ENCODE results near the gene CTSS.
"Not testable (repeated sequence)": the region's sequence is repeated elsewhere in the genome, so short reads cannot be mapped to it uniquely, and the experiment has no call there.

Gene CTSS

DNA sequence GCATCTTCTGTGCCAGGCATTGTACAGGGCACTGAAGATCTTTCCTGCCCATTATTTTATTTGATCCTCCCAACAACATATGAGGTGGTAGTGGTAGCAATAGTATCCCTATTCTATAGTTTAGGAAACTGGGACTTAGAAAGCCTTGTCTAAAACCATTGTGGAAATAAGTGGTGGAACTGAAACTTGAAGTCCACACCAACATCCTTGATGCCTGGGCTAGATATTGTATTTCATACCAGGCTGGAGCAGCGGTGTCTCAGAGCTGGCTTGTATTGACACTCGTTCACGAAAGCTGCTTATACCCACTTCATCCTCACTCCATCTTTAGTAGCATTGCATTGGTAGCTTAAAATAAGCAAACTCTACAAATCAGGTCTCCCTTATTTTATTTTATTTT lies 9.7 kb upstream of the CTSS start:
- DNase-seq (ENCODE audit: low read depth in 2 of 2) = no peak

DNA sequence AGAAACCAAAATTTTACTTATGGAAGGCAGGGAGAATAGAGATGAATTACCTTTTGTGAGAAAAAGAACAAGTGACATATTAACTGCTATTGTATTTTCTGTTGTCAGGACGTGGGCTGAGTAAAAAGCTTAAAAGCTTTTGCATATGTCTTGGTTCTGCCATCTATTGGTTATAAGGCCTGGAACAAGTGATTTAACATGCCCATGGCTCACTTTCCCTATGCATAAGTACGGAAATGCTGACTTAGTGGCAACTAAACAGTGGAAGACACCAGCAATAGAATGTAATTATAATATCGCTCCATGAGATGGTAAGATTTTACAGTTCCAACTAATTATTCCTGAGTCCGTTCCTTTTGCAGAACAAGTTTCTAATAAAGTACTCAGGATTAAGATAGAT lies 6.7 kb upstream of the CTSS start:
- DNase-seq (ENCODE audit: low read depth in 2 of 2) = no peak

GRCh38 chr1:150767704-150768103 lies 2.1 kb upstream of the CTSS start:
- not testable (repeated sequence) for DNase-seq (ENCODE audit: low read depth in 2 of 2)

- DNase-seq (ENCODE audit: low read depth in 2 of 2) = not testable (repeated sequence)
Observed at GRCh38 chr1:150765977-150766301, 361 bp upstream of the CTSS start.

- DNase-seq (ENCODE audit: low read depth in 2 of 2) = no peak
Observed at GRCh38 chr1:150764617-150765101, 919 bp downstream of the CTSS start.

- no peak for DNase-seq (ENCODE audit: low read depth in 2 of 2)
Observed at GRCh38 chr1:150763018-150763417, 2.6 kb downstream of the CTSS start.

DNA sequence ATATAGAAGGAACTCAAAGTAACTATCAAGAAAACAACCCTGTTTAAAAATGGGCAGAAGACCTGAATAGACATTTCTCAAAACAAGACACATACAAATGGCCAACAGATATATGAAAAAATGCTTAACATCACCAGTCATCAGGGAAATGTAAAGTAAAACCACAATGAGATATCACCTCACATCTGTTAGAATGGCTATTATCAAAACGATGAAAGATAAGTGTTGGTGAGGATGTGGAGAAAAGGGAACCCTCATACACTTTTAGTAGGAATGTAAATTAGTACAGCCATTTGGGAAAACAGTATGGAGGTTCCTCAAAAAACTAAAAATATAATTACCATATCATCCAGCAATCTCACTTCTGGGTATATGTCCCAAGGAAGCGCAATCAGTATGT lies 3.0 kb downstream of the CTSS start:
- no peak for DNase-seq (ENCODE audit: low read depth in 2 of 2)

DNA sequence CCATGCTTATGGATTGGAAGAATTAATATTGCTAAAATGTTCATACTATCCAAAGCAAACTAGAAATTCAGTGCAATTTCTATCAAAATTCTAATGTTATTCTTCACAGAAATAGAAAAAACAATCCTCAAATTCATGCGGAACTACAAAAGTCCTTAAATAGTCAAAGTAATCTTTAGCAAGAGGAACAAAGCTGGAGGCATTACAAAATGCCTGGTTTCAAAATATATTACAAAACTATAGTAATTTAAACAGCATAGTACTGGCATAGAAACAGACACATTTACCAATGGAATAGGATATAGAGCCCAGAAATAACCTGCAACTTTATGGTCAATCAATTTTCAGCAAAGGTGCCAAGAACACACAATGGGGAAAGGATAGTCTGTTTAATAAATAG lies 3.8 kb downstream of the CTSS start:
- no peak for DNase-seq (ENCODE audit: low read depth in 2 of 2)

- no peak for DNase-seq (ENCODE audit: low read depth in 2 of 2)
Observed at GRCh38 chr1:150760013-150760412, 5.6 kb downstream of the CTSS start.

GRCh38 chr1:150753416-150753815 lies 12.2 kb downstream of the CTSS start:
- no peak for DNase-seq (ENCODE audit: low read depth in 2 of 2)

DNA sequence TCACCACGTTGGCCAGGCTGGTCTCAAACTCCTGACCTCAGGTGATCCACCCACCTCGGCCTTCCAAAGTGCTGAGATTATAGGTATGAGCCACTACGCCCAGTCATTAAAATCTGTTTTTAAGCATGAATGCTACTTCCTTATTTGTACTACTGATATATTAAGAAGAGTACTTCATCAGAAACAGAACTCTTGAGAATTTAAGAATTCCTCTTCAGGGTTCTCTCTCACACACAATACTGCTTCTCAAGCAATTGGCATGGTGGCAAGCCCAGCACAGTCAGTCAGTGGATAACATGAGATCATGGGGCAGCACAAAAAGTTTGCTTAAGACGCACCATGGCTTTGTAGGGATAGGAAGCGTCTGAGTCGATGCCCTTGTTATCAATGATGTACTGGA lies 14.1 kb downstream of the CTSS start:
- no peak for DNase-seq (ENCODE audit: low read depth in 2 of 2)

- no peak for DNase-seq (ENCODE audit: low read depth in 2 of 2)
Observed at GRCh38 chr1:150749720-150750311, 15.8 kb downstream of the CTSS start.

GRCh38 chr1:150748878-150749719 lies 16.5 kb downstream of the CTSS start:
- no peak for DNase-seq (ENCODE audit: low read depth in 2 of 2)

DNA sequence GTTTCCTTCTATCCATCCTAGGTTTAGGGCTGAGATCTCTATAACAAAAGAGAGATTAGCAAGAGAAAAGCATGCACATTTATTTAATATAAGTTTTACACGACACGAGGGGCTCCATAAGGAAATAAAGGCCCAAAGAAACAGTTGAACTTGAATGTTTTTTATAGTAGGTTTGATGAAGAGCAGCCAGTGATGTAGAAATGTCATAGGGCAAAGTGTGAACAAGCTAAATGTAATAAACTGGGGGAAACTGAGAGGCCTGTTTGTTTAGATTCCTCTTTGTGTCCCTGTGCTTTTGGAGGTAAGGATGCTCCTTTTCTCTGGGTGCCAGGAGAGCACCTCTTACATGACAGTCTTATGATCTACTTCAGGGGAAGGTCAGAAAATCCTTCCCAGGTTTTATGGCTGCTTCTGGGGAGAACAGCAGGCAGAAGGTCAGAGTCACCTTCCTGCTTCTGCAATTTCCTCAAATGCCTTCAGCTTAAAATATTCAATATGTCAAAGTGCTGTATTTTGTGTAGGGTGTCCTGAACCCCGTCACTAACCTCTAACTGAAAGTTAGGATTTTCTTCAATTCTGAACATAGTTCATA lies 35.4 kb downstream of the CTSS start:
- no peak for DNase-seq (ENCODE audit: low read depth in 2 of 2)

DNA sequence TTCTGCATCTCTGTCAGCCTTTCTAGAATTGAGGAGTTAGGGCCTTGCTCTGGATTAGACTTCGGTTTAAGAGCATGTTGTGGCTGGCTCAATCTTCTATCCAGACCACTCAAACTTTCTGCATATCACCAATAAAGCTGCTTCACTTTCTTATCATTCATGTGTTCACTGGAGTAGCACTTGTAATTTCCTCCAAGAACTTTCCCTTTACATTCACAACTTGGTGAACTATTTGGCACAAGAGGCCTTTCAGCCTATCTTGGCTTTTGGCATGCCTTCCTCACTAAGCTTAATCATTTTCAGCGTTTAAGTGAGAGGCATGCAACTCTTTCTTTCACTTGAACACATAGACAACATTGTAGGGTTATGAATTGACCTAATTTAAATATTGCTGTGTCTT lies 41.2 kb downstream of the CTSS start:
- DNase-seq (ENCODE audit: low read depth in 2 of 2) = no peak

DNA sequence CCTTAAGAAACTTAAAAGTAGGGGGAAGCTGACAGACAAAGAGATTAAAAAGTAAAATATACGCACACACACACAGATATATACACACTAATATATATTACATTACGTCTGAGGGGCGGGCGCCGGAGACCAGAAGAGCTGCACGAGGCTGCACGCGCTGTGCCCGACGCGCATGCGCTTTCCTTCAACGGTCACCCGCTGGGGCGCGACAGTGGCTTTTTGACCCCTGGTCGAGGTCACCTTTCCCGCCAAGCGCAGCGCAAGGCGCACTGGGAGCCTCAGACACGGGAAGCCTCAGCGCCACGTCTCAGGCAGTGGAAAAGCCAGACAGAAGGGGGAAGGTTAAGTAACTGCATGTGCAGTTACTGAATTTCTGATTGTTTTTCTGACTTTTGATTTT lies 44.9 kb downstream of the CTSS start, which contains the start of gene HORMAD1:
TSS of gene HORMAD1 (minus strand) at position 193 of the 400 bp plus-strand sequence. CDS start 1,390 bp downstream, outside the sequence.
- DNase-seq (ENCODE audit: low read depth in 2 of 2) = no peak

DNA sequence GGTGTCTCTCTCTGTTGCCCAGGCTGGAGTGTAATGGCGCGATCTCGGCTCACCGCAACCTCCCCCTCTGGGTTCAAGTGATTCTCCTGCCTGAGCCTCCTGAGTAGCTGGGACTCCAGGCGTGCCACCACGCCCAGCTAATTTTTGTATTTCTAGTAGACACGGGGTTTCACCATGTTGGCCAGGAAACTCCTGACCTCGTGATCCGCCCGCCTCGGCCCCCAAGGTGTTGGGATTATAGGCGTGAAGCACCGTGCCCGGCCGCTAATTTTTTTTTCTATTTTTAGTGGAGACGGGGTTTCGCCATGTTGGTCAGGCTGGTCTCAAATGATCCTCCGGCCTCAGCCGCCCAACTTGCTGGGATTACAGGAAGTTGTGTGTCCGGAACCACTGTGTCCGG lies 45.5 kb downstream of the CTSS start:
- no peak for DNase-seq (ENCODE audit: low read depth in 2 of 2)

- DNase-seq (ENCODE audit: low read depth in 2 of 2) = no peak
Observed at GRCh38 chr1:150718225-150718891, 47.2 kb downstream of the CTSS start.

GRCh38 chr1:150709031-150709430 lies 56.5 kb downstream of the CTSS start:
- not testable (repeated sequence) for DNase-seq (ENCODE audit: low read depth in 2 of 2)

DNA sequence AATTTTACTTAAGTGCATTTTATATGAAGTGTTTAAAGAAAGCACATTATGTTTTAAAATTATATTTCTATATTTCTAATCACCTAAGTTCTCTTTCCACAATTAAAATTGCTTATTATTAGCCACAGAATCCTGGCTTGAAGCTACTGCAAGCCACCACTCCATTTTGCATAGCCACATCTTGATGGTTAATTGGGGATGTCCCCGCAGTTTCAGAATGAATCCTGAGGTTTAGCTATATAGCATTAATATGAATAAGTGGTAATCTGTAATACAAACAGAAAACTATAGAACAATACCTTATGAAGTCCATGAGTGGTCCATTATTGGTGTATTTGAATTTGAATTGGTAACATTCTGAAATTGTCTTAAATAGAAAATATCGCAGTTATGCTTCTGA lies 57.0 kb downstream of the CTSS start:
- peak in 1 of 2 donors; percentile 26 for DNase-seq (ENCODE audit: low read depth in 2 of 2)

- no peak for DNase-seq (ENCODE audit: low read depth in 2 of 2)
Observed at GRCh38 chr1:150706091-150706490, 59.5 kb downstream of the CTSS start.

DNA sequence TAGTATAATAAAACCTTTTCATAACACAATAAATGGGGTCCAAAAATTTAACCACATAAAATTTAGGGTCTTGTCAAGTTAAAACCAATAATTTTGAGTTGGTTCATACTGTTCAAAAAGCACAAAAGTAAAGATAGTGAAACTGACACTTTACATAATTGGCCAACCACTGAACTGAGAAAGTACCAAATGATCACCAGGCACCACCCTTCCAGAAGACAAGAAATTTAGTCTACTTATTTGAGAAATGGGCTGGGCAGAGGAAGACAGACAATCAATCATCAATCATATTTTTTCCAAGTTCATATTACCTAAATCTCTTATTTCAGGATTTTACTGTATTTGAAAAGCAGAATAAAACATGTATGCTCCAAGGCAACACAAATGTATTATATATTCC lies 62.2 kb downstream of the CTSS start:
- DNase-seq (ENCODE audit: low read depth in 2 of 2) = no peak

Data from stimulated activated CD4-positive, alpha-beta T cell treated with anti-CD3 and anti-CD28 coated beads, Interleukin-4, amount 100 ng/mL, for 48 hours (primary cell).